HepG2 (cell line): ENCODE data around the gene DOCK2. TPM values are rescaled to one million over a fixed set of nuclear protein-coding genes. Genes with fewer than 3 reads are reported as not detected.
A peak's percentile ranks its signal among the peaks of the same experiment; 100 is the strongest.

Experiments used
- ATAC-seq: fragments of 200-7000 bp; cut with Tn5 transposase; 3 replicates; pipeline ENCODE4 v1.9.1; 2020; ENCODE audit warnings: mild to moderate bottlenecking, moderate library complexity
- BruUV-seq: library from RNA; stranded (reverse); fragments of 400-500 nt; replicated peaks from 2 replicates; lab custom pipeline; 2021; lab: Mats Ljungman, UMichigan
- CTCF ChIA-PET: fragments of 300-600 bp; formaldehyde crosslinking; extraction: SDS; loops from one replicate; lab custom pipeline; 2021; ENCODE audit warnings: low total read pairs, inconsistent platforms, low intra/inter-chr PET ratio; lab: Yijun Ruan, JAX
- POLR2A ChIA-PET: fragments of 350-600 bp; sonication (Branson Sonifier 250); formaldehyde crosslinking; loops from one replicate; lab custom pipeline; 2020; ENCODE audit warnings: antibody characterized with exemption, inconsistent platforms; lab: Yijun Ruan, JAX
- DNase-seq: peaks from one replicate; pipeline ENCODE4 v3.0.0-alpha.2; 2015; ENCODE audit warnings: low spot score
- FAIRE-seq: peaks from 3 replicates; lab custom pipeline; 2011; peaks lifted over from hg19 to GRCh38; lab: Jason Lieb, UNC
- H2AFZ ChIP-seq: one replicate; pipeline ENCODE4 v1.6.1; 2011; ENCODE audit warnings: low read length, inconsistent platforms
- H3K27ac ChIP-seq: fragments of 300-600 bp; 3 replicates; pipeline ENCODE4 v1.8.0; 2011; ENCODE audit warnings: mixed run types, mild to moderate bottlenecking, mixed read lengths, low read length, inconsistent platforms; ENCODE audit not compliant: insufficient read depth; ENCODE audit errors: extremely low read length
- H3K27me3 ChIP-seq, 2 experiments: fragments of 200-600 bp in 1 of 2; 2 replicates in 1 of 2; 3 replicates in 1 of 2; pipeline versions ENCODE4 v1.6.0 to v1.8.0; 2011; ENCODE audit warnings: low read length in 2 of 2, mild to moderate bottlenecking in 2 of 2, moderate library complexity in 2 of 2, inconsistent platforms in 1 of 2; ENCODE audit not compliant: insufficient read depth in 2 of 2, control insufficient read depth in 1 of 2
- H3K36me3 ChIP-seq, 2 experiments: fragments of 200-600 bp in 1 of 2; replicated peaks in 1 of 2; 2 replicates in 1 of 2; 3 replicates in 1 of 2; pipeline versions ENCODE4 v1.5.1 to v1.8.0; 2011; ENCODE audit warnings: low read length in 2 of 2, inconsistent platforms in 1 of 2; ENCODE audit not compliant: insufficient read depth in 2 of 2, control insufficient read depth in 1 of 2
- H3K4me1 ChIP-seq: 2 replicates; pipeline ENCODE4 v1.5.1; 2012; ENCODE audit warnings: low read length, inconsistent platforms; ENCODE audit not compliant: insufficient read depth
- H3K4me2 ChIP-seq: 2 replicates; pipeline ENCODE4 v1.6.0; 2011; ENCODE audit warnings: low read depth, low read length, inconsistent platforms
- H3K4me3 ChIP-seq, 3 experiments: fragments of 200-600 bp in 1 of 3; sonication (generic), shearing (Covaris generic) in 1 of 3; replicated peaks in 1 of 3; 2 replicates each; pipeline ENCODE4 v1.5.1; 2011 to 2016; ENCODE audit warnings: low read length in 3 of 3, inconsistent platforms in 2 of 3, low read depth in 2 of 3, mild to moderate bottlenecking in 2 of 3, control low read depth in 1 of 3, mixed read lengths in 1 of 3; ENCODE audit not compliant: insufficient read depth in 1 of 3
- H3K79me2 ChIP-seq: one replicate; pipeline ENCODE4 v1.6.1; 2011; ENCODE audit warnings: low read length, inconsistent platforms; ENCODE audit not compliant: insufficient read depth
- H3K9ac ChIP-seq: 2 replicates; pipeline ENCODE4 v1.6.0; 2011; ENCODE audit warnings: mild to moderate bottlenecking, low read depth, low read length, inconsistent platforms; ENCODE audit not compliant: insufficient read depth
- H3K9me3 ChIP-seq: 2 replicates; pipeline ENCODE4 v1.5.1; 2012; ENCODE audit warnings: mild to moderate bottlenecking, low read length
- H4K20me1 ChIP-seq: 2 replicates; pipeline ENCODE4 v1.6.0; 2011; ENCODE audit warnings: inconsistent platforms, mild to moderate bottlenecking, low read length, moderate library complexity; ENCODE audit not compliant: insufficient read depth
- ATF4 ChIP-seq, 2 experiments: fragments of 450-650 bp in 1 of 2; sonication (generic) in 1 of 2; formaldehyde crosslinking; IDR thresholded peaks; 2 replicates each; pipeline versions ENCODE4 v1.5.0 to v1.8.0; 2020 to 2022; ENCODE audit warnings: mild to moderate bottlenecking in 1 of 2, missing genetic modification reagents in 1 of 2
- ATF7 ChIP-seq, 2 experiments: fragments of 450-650 bp in 1 of 2; sonication (generic) in 1 of 2; formaldehyde crosslinking in 1 of 2; IDR thresholded peaks; 2 replicates each; pipeline versions ENCODE4 v1.4.0 to v1.6.1; 2016 to 2020; ENCODE audit warnings: antibody characterized with exemption in 1 of 2, mild to moderate bottlenecking in 1 of 2, missing genetic modification reagents in 1 of 2
- CREB1 ChIP-seq, 2 experiments: fragments of 450-650 bp in 1 of 2; IDR thresholded peaks; 2 replicates each; pipeline ENCODE4 v1.6.1; 2016 to 2017; ENCODE audit warnings: control low read depth in 1 of 2, mild to moderate bottlenecking in 1 of 2, missing compliant biosample characterization in 1 of 2, missing genetic modification characterization in 1 of 2
- FIP1L1 ChIP-seq: fragments of 200-400 bp; formaldehyde crosslinking; IDR thresholded peaks from 2 replicates; pipeline ENCODE4 v1.6.1; 2018; ENCODE audit warnings: low read depth, mild to moderate bottlenecking, low read length, moderate library complexity, borderline replicate concordance; ENCODE audit not compliant: insufficient read depth
- FOXK2 ChIP-seq: fragments of 450-650 bp; IDR thresholded peaks from 2 replicates; pipeline ENCODE4 v1.6.1; 2016
- SP5 ChIP-seq: IDR thresholded peaks from 2 replicates; pipeline ENCODE4 v1.6.1; 2016; ENCODE audit warnings: low read depth, borderline replicate concordance
- TRIM24 ChIP-seq: sonication (generic); formaldehyde crosslinking; IDR thresholded peaks from 2 replicates; pipeline ENCODE4 v1.8.0; 2022; ENCODE audit warnings: mild to moderate bottlenecking, missing genetic modification reagents
- ZMYM2 ChIP-seq: sonication (generic); formaldehyde crosslinking; IDR thresholded peaks from 2 replicates; pipeline ENCODE4 v1.8.0; 2022; ENCODE audit warnings: mild to moderate bottlenecking, missing genetic modification reagents
- ZNF382 ChIP-seq: sonication (generic); formaldehyde crosslinking; IDR thresholded peaks from 2 replicates; pipeline ENCODE4 v1.5.0; 2020; ENCODE audit warnings: missing genetic modification reagents, mild to moderate bottlenecking, borderline replicate concordance
- WGBS: methylation state at CpG from one replicate; pipeline ENCODE4 v1.1.6; 2017; ENCODE audit warnings: low lambda C conversion rate; 5-methylcytosine and 5-hydroxymethylcytosine counted together
- in situ Hi-C: cut with HindIII; loops from 2 replicates; pipeline ENCODE4 v1.10.0; 2017; ENCODE audit warnings: low pct_unique_long_range_greater_than_20kb; ENCODE audit not compliant: extremely low pct_ligation_motif_present
- intact Hi-C: fragments of 100-400 bp; cut with micrococcal nuclease; formaldehyde crosslinking; loops from one replicate; pipeline ENCODE4 v1.10.0; 2022; ENCODE audit not compliant: unreplicated experiment
- polyA plus RNA-seq, 8 experiments: library from polyadenylated mRNA; depleted of rRNA in 3 of 8; stranded (reverse) in 7 of 8; unstranded in 1 of 8; fragments of >200 nt; fragmentation: Illumina TruSeq in 4 of 8; extraction: Trizol in 4 of 8; gene quantifications; 2 replicates each; pipeline versions ENCODE4 v1.2.1 to v1.2.3, GENCODE V29; 2011 to 2016; ENCODE audit warnings: low read depth in 4 of 8, missing spikeins in 1 of 8, mixed read lengths in 1 of 8; ENCODE audit not compliant: insufficient read depth in 1 of 8
- total RNA-seq, 5 experiments: library from RNA; depleted of rRNA; stranded (reverse); fragments of >200 nt; fragmentation: Illumina TruSeq; extraction: Trizol; gene quantifications; 2 replicates each; pipeline ENCODE4 v1.2.3, GENCODE V29; 2016; ENCODE audit warnings: low read depth in 1 of 5

Gene DOCK2
- total and polyA plus RNA-seq, 2 of the 13 experiments (the other 11 are each of a cell fraction or from before 2014, with no cell fraction given) = not detected

GRCh38 chr5:170011751-170012150, 374.7 kb downstream of the DOCK2 start (continued):
- TF ChIP-seq ZMYM2 (no peak), SP5 (CRISPR knock-in tag) (no peak)

GRCh38 chr5:170012622-170013021, 375.5 kb downstream of the DOCK2 start:
- Histone ChIP-seq H3K4me1 (no peaks in the 10 kb centered on the region), H3K4me2 (no peak overlapping the region), H3K27ac (no peak overlapping the region), H3K9me3 (no peaks in the 10 kb centered on the region), H3K9ac (no peak overlapping the region), H3K4me3 (no peak overlapping the region), H2AFZ (no peak overlapping the region), H3K79me2 (no peaks in the 10 kb centered on the region), H3K36me3 (no peaks in the 10 kb centered on the region), H3K27me3 (peaks cover 0 to 10% of the 10 kb centered on the region in 2 experiments; a peak in 3 of 5 replicates), H4K20me1 (no peaks in the 10 kb centered on the region)
- WGBS = 21% methylated on average over 11 of the region's 11 CpGs
- POLR2A ChIA-PET = no interaction called here
- TF ChIP-seq TRIM24 (CRISPR knock-in tag) = no peak
- in situ Hi-C loops (no loop called here), intact Hi-C loops (no loop called here)
- FAIRE-seq (no peak), DNase-seq (no peak), ATAC-seq (no peak)
- BruUV-seq = no TSS peak
- CTCF ChIA-PET = no interaction called here

GRCh38 chr5:170020423-170020822, 383.3 kb downstream of the DOCK2 start:
- 2% methylated on average over 3 of the region's 3 CpGs for WGBS
- BruUV-seq = no TSS peak
- ChIA-PET POLR2A (no interaction called here), CTCF (no interaction called here)
- Histone ChIP-seq H3K27me3 (peaks cover 2 to 18% of the 10 kb centered on the region in 2 experiments; a peak in 3 of 5 replicates), H4K20me1 (no peaks in the 10 kb centered on the region), H2AFZ (no peak overlapping the region), H3K4me1 (no peaks in the 10 kb centered on the region), H3K9ac (no peak overlapping the region), H3K4me2 (no peak overlapping the region), H3K79me2 (no peaks in the 10 kb centered on the region), H3K4me3 (no peak overlapping the region), H3K36me3 (no peaks in the 10 kb centered on the region), H3K9me3 (no peaks in the 10 kb centered on the region), H3K27ac (no peak overlapping the region)
- no peak for TF ChIP-seq ZNF382 (CRISPR knock-in tag)
- no peak for TF ChIP-seq FOXK2
- peak; percentile 87 for TF ChIP-seq CREB1 (IDR thresholded peaks at IDR 0.05)
- TF ChIP-seq CREB1 (CRISPR knock-in tag; IDR thresholded peaks at IDR 0.05) = no peak
- no peak for TF ChIP-seq FIP1L1
- TF ChIP-seq ATF7 (IDR thresholded peaks at IDR 0.05) = peak; percentile 87
- no peak for TF ChIP-seq ATF7 (CRISPR knock-in tag; IDR thresholded peaks at IDR 0.05)
- TF ChIP-seq ATF4 (CRISPR knock-in tag; IDR thresholded peaks at IDR 0.05) = no peak
- ATAC-seq (no peak), DNase-seq (no peak), FAIRE-seq (no peak)
- in situ Hi-C loops (no loop called here), intact Hi-C loops (no loop called here)
